Stimulated activated naive CD8-positive, alpha-beta T cell treated with anti-CD3 and anti-CD28 coated beads, Interleukin-15, amount 100 ng/mL, for 72 hours (primary cell): ENCODE measurements around the gene TEAD1.

Source experiments
- ATAC-seq: fragments of 150-1000 bp; cut with Tn5 transposase; 2 replicates; pipeline ENCODE4 v1.10.0; 2021; ENCODE audit warnings: mild to moderate bottlenecking, moderate library complexity
- DNase-seq, 2 donors: peaks; one replicate each; pipeline ENCODE4 v3.0.0; 2021 to 2022
- H3K27ac Mint-ChIP-seq, 2 donors: one replicate each; pipeline ENCODE4 v1.8.0; 2022; ENCODE audit warnings: mild to moderate bottlenecking in 2 of 2, mixed read lengths in 2 of 2, moderate library complexity in 2 of 2
- H3K27me3 Mint-ChIP-seq: one replicate; pipeline ENCODE4 v1.8.0; 2022; ENCODE audit warnings: mixed read lengths
- H3K4me1 Mint-ChIP-seq: one replicate; pipeline ENCODE4 v1.8.0; 2022; ENCODE audit warnings: mild to moderate bottlenecking, mixed read lengths
- H3K4me3 Mint-ChIP-seq, 2 donors: one replicate each; pipeline ENCODE4 v1.8.0; 2022; ENCODE audit warnings: mild to moderate bottlenecking in 2 of 2, mixed read lengths in 2 of 2, moderate library complexity in 1 of 2
- H3K9me3 Mint-ChIP-seq, 2 donors: one replicate each; pipeline ENCODE4 v1.8.0; 2022; ENCODE audit warnings: mixed read lengths in 2 of 2

TEAD1 gene

GRCh38 chr11:12880327-12880726, 206.1 kb downstream of the TEAD1 start:
- Mint-ChIP-seq H3K27ac (no peak overlapping the region), H3K4me3 (no peak overlapping the region), H3K9me3 (no peaks in the 10 kb centered on the region), H3K4me1 (no peaks in the 10 kb centered on the region), H3K27me3 (peaks cover 28% of the 10 kb centered on the region)
- ATAC-seq (no peak), DNase-seq (no peak)

- Mint-ChIP-seq H3K9me3 (no peaks in the 10 kb centered on the region), H3K4me1 (no peaks in the 10 kb centered on the region), H3K27me3 (peaks cover 25% of the 10 kb centered on the region), H3K4me3 (no peak overlapping the region), H3K27ac (no peak overlapping the region)
- DNase-seq = no peak
- ATAC-seq = no peak
Measured at GRCh38 chr11:12882670-12883069, 208.4 kb downstream of the TEAD1 start.

GRCh38 chr11:12884751-12885318, 210.6 kb downstream of the TEAD1 start:
- H3K9me3 Mint-ChIP-seq = no peaks in the 10 kb centered on the region
- no peak for ATAC-seq
- H3K4me1 Mint-ChIP-seq = no peaks in the 10 kb centered on the region
- no peak for DNase-seq
- no peak overlapping the region for H3K27ac Mint-ChIP-seq
- peaks cover 25% of the 10 kb centered on the region for H3K27me3 Mint-ChIP-seq
- H3K4me3 Mint-ChIP-seq = no peak overlapping the region

GRCh38 chr11:12885717-12886239, 211.6 kb downstream of the TEAD1 start:
- H3K27me3 Mint-ChIP-seq = peaks cover 20% of the 10 kb centered on the region
- no peaks in the 10 kb centered on the region for H3K9me3 Mint-ChIP-seq
- no peak for ATAC-seq
- no peak overlapping the region for H3K4me3 Mint-ChIP-seq
- H3K4me1 Mint-ChIP-seq = no peaks in the 10 kb centered on the region
- H3K27ac Mint-ChIP-seq = no peak overlapping the region
- no peak for DNase-seq

- Mint-ChIP-seq H3K27me3 (peaks cover 12% of the 10 kb centered on the region), H3K9me3 (no peaks in the 10 kb centered on the region), H3K4me1 (no peaks in the 10 kb centered on the region), H3K4me3 (no peak overlapping the region), H3K27ac (no peak overlapping the region)
- ATAC-seq (no peak), DNase-seq (no peak)
Measured at GRCh38 chr11:12886508-12886907, 212.3 kb downstream of the TEAD1 start.

GRCh38 chr11:12888525-12889158, 214.4 kb downstream of the TEAD1 start:
- Mint-ChIP-seq H3K27me3 (peaks cover 18% of the 10 kb centered on the region), H3K27ac (no peak overlapping the region), H3K4me3 (no peak overlapping the region), H3K9me3 (no peaks in the 10 kb centered on the region), H3K4me1 (no peaks in the 10 kb centered on the region)
- ATAC-seq (peak; percentile 75), DNase-seq (peak; percentile 50 to 53)

GRCh38 chr11:12889243-12889642, 215.0 kb downstream of the TEAD1 start:
- no peak for ATAC-seq
- DNase-seq = no peak
- H3K9me3 Mint-ChIP-seq = no peaks in the 10 kb centered on the region
- H3K27me3 Mint-ChIP-seq = peaks cover 22% of the 10 kb centered on the region
- no peaks in the 10 kb centered on the region for H3K4me1 Mint-ChIP-seq
- H3K27ac Mint-ChIP-seq = peak overlapping the region in 1 of 2 donors; percentile 90
- no peak overlapping the region for H3K4me3 Mint-ChIP-seq

GRCh38 chr11:12890476-12890875, 216.3 kb downstream of the TEAD1 start:
- Mint-ChIP-seq H3K9me3 (no peaks in the 10 kb centered on the region), H3K27ac (no peak overlapping the region), H3K4me1 (no peaks in the 10 kb centered on the region), H3K27me3 (peaks cover 30% of the 10 kb centered on the region), H3K4me3 (no peak overlapping the region)
- DNase-seq (no peak), ATAC-seq (no peak)

- H3K9me3 Mint-ChIP-seq = no peaks in the 10 kb centered on the region
- no peak overlapping the region for H3K4me3 Mint-ChIP-seq
- H3K4me1 Mint-ChIP-seq = no peaks in the 10 kb centered on the region
- DNase-seq (peak; percentile 48 to 54), ATAC-seq (peak; percentile 66)
- H3K27me3 Mint-ChIP-seq = peaks cover 33% of the 10 kb centered on the region
- no peak overlapping the region for H3K27ac Mint-ChIP-seq
Measured at GRCh38 chr11:12893787-12894672, 219.8 kb downstream of the TEAD1 start.

- H3K4me3 Mint-ChIP-seq = no peak overlapping the region
- no peaks in the 10 kb centered on the region for H3K9me3 Mint-ChIP-seq
- no peak overlapping the region for H3K27ac Mint-ChIP-seq
- DNase-seq (no peak), ATAC-seq (no peak)
- peaks cover 46% of the 10 kb centered on the region for H3K27me3 Mint-ChIP-seq
- peaks cover 6% of the 10 kb centered on the region for H3K4me1 Mint-ChIP-seq
Measured at GRCh38 chr11:12897390-12897789, 223.2 kb downstream of the TEAD1 start.

GRCh38 chr11:12897867-12898266, 223.6 kb downstream of the TEAD1 start:
- no peaks in the 10 kb centered on the region for H3K9me3 Mint-ChIP-seq
- no peak overlapping the region for H3K27ac Mint-ChIP-seq
- DNase-seq = no peak
- peaks cover 6% of the 10 kb centered on the region for H3K4me1 Mint-ChIP-seq
- ATAC-seq = no peak
- no peak overlapping the region for H3K4me3 Mint-ChIP-seq
- H3K27me3 Mint-ChIP-seq = peaks cover 50% of the 10 kb centered on the region

- Mint-ChIP-seq H3K4me1 (peaks cover 6% of the 10 kb centered on the region), H3K4me3 (no peak overlapping the region), H3K27me3 (peaks cover 35% of the 10 kb centered on the region), H3K9me3 (no peaks in the 10 kb centered on the region), H3K27ac (no peak overlapping the region)
- DNase-seq (no peak), ATAC-seq (no peak)
Measured at GRCh38 chr11:12900496-12900895, 226.3 kb downstream of the TEAD1 start.

- Mint-ChIP-seq H3K27me3 (peaks cover 28% of the 10 kb centered on the region), H3K4me1 (peaks cover 6% of the 10 kb centered on the region), H3K4me3 (no peak overlapping the region), H3K27ac (no peak overlapping the region), H3K9me3 (no peaks in the 10 kb centered on the region)
- DNase-seq (no peak), ATAC-seq (no peak)
Measured at GRCh38 chr11:12901272-12901671, 227.1 kb downstream of the TEAD1 start.

GRCh38 chr11:12901874-12902481, 227.8 kb downstream of the TEAD1 start:
- no peak for DNase-seq
- Mint-ChIP-seq H3K27me3 (peaks cover 26% of the 10 kb centered on the region), H3K4me1 (peaks cover 6% of the 10 kb centered on the region), H3K9me3 (no peaks in the 10 kb centered on the region), H3K27ac (no peak overlapping the region), H3K4me3 (no peak overlapping the region)
- no peak for ATAC-seq

- DNase-seq (no peak), ATAC-seq (no peak)
- no peaks in the 10 kb centered on the region for H3K9me3 Mint-ChIP-seq
- no peak overlapping the region for H3K27ac Mint-ChIP-seq
- H3K4me1 Mint-ChIP-seq = peaks cover 6% of the 10 kb centered on the region
- no peak overlapping the region for H3K4me3 Mint-ChIP-seq
- peaks cover 26% of the 10 kb centered on the region for H3K27me3 Mint-ChIP-seq
Measured at GRCh38 chr11:12902791-12903486, 228.7 kb downstream of the TEAD1 start.
